Right lobe of liver (tissue), 6 donors: ENCODE results near the gene AHI1. TPM values are rescaled to one million over a fixed set of nuclear protein-coding genes. Genes with fewer than 3 reads are reported as not detected.
"Not testable (repeated sequence)": the region's sequence is repeated elsewhere in the genome, so short reads cannot be mapped to it uniquely, and the experiment has no call there.

Source experiments
- ATAC-seq, 4 donors: fragments of 200-7000 bp; cut with Tn5 transposase; one replicate each; pipeline ENCODE4 v1.9.1; 2020; ENCODE audit warnings: mild to moderate bottlenecking in 4 of 4, moderate library complexity in 4 of 4
- DNase-seq, 3 donors: peaks; one replicate each; pipeline ENCODE4 v3.0.0-alpha.2; 2020
- H3K27ac ChIP-seq, 3 donors: fragments of 200-600 bp; one replicate each; pipeline ENCODE4 v1.8.0; 2022
- H3K27me3 ChIP-seq, 2 donors: fragments of 200-600 bp; one replicate each; pipeline ENCODE4 v1.8.0; 2022
- H3K36me3 ChIP-seq, 4 donors: fragments of 200-600 bp; sonication (generic) in 1 of 4; one replicate each; pipeline versions ENCODE4 v1.5.1 to v1.8.0; 2017 to 2022; ENCODE audit warnings: control low read depth in 1 of 4
- H3K4me1 ChIP-seq, 4 donors: fragments of 200-600 bp; sonication (generic) in 1 of 4; one replicate each; pipeline versions ENCODE4 v1.5.1 to v1.8.0; 2017 to 2022; ENCODE audit warnings: control low read depth in 1 of 4
- H3K4me3 ChIP-seq, 3 donors: fragments of 200-600 bp; one replicate each; pipeline ENCODE4 v1.8.0; 2022
- H3K9me3 ChIP-seq, 4 donors: fragments of 200-600 bp; sonication (generic) in 1 of 4; one replicate each; pipeline versions ENCODE4 v1.5.1 to v1.8.0; 2017 to 2022; ENCODE audit warnings: control low read depth in 1 of 4
- CTCF ChIP-seq, 4 donors: fragments of 200-600 bp in 3 of 4; fragments of 450-650 bp in 1 of 4; IDR thresholded peaks; one replicate each; pipeline versions ENCODE4 v1.5.1 to v1.8.0; 2016 to 2022; ENCODE audit warnings: antibody characterized with exemption in 4 of 4, mild to moderate bottlenecking in 2 of 4
- POLR2A ChIP-seq: fragments of 450-650 bp; IDR thresholded peaks from one replicate; pipeline ENCODE4 v1.6.1; 2017; ENCODE audit warnings: antibody characterized with exemption, mild to moderate bottlenecking
- WGBS: methylation state at CpG from one replicate; pipeline ENCODE4 v1.1.6; 2018; ENCODE audit warnings: low coverage, low lambda C conversion rate; ENCODE audit not compliant: insufficient coverage; ENCODE audit errors: missing lambda C conversion rate; 5-methylcytosine and 5-hydroxymethylcytosine counted together
- intact Hi-C, 2 donors: fragments of 100-400 bp; cut with DNase I; formaldehyde crosslinking; loops; one replicate each; pipeline versions ENCODE4 v1.11.2 to v1.14.1; 2022
- total RNA-seq, 6 experiments: library from RNA; depleted of rRNA in 2 of 6; stranded (reverse); fragments of >200 nt in 2 of 6; fragmentation: NEBNext Ultra II Directional in 3 of 6; extraction: Animal tissue kit (Norgen Biotek cat#: 25700) in 3 of 6; gene quantifications; one replicate each; pipeline versions ENCODE4 v1.1.0 to v1.2.4, GENCODE V29; 2016 to 2023
- donor health status: DM: no; HTN: yes; CAD: no.
- donor health status: DM: no; HTN: no; CAD: no.
- donor health status: DM: no; HTN: no; CAD: no.
- donor health status: DM: no; HTN: yes; CAD: no.
- donor health status: DM: no; HTN: yes; CAD: no.

Gene AHI1
- total RNA-seq, 6 experiments from 2014 or later = 4.7 to 9.2 (median 8.0) TPM

GRCh38 chr6:135347887-135348286 lies 149.7 kb downstream of the AHI1 start:
- no peak for DNase-seq
- H3K27ac ChIP-seq = no peak overlapping the region
- no peak for ATAC-seq
- no peak for TF ChIP-seq POLR2A
- no peak for TF ChIP-seq CTCF (IDR thresholded peaks at IDR 0.05)
- WGBS = 79% methylated on average over 4 of the region's 4 CpGs
- no peaks in the 10 kb centered on the region for H3K36me3 ChIP-seq
- H3K4me1 ChIP-seq = no peaks in the 10 kb centered on the region
- H3K9me3 ChIP-seq = no peaks in the 10 kb centered on the region
- no peaks in the 10 kb centered on the region for H3K27me3 ChIP-seq
- intact Hi-C loops = no loop called here
- no peak overlapping the region for H3K4me3 ChIP-seq

DNA sequence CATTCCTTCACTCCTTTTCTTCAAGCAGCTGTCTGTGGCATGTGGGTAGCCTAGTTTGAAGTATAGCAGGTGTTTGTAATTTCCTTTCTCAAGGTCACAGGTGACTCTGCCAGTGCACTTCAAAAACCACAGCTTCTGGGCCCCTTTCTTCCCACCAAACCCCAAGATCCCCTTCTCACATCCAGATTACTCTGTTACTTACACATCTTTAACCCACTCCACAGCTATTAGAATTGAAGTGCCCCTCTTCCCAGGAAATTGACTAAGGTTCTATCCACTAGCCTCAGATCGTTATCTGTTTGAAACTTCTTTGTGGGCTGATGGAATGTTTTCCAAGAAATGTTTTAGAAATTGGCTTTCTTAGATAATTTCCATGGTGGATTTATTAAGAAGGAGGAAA lies 150.8 kb downstream of the AHI1 start:
- Histone ChIP-seq H3K9me3 (no peaks in the 10 kb centered on the region), H3K27ac (no peak overlapping the region), H3K36me3 (no peaks in the 10 kb centered on the region), H3K4me1 (no peaks in the 10 kb centered on the region), H3K27me3 (no peaks in the 10 kb centered on the region), H3K4me3 (no peak overlapping the region)
- intact Hi-C loops = no loop called here
- WGBS = 86% methylated on average over 1 of the region's 1 CpG
- TF ChIP-seq CTCF (IDR thresholded peaks at IDR 0.05) = no peak
- no peak for TF ChIP-seq POLR2A
- DNase-seq (no peak), ATAC-seq (no peak)

GRCh38 chr6:135344526-135344925 lies 153.0 kb downstream of the AHI1 start:
- no peak for ATAC-seq
- intact Hi-C loops = no loop called here
- Histone ChIP-seq H3K27ac (no peak overlapping the region), H3K4me3 (no peak overlapping the region), H3K27me3 (no peaks in the 10 kb centered on the region), H3K36me3 (no peaks in the 10 kb centered on the region), H3K9me3 (no peaks in the 10 kb centered on the region), H3K4me1 (no peaks in the 10 kb centered on the region)
- DNase-seq = no peak
- TF ChIP-seq CTCF (IDR thresholded peaks at IDR 0.05) = no peak
- no peak for TF ChIP-seq POLR2A

DNA sequence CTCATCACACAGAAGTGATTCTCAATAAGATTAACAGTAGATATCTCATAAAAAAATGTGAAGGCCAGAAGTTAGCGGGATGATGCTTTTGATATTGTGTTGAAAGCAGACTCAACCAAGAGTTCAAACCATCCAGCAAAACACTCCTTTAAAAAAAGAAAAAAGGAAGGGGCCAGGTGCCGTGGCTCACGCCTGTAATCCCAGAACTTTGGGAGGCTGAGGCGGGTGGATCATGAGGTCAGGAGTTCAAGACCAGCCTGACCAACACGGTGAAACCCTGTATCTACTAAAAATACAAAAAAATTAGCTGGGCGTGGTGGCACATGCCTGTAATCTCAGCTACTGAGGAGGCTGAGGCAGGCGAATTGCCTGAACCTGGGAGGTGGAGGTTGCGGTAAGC lies 157.6 kb downstream of the AHI1 start:
- H3K9me3 ChIP-seq, H3K36me3 ChIP-seq, DNase-seq, ATAC-seq, H3K27ac ChIP-seq, H3K27me3 ChIP-seq, intact Hi-C loops, H3K4me1 ChIP-seq, H3K4me3 ChIP-seq: not testable (repeated sequence)
- WGBS = 92% methylated on average over 6 of the region's 8 CpGs

- ATAC-seq (peak in 1 of 4 donors; percentile 37), DNase-seq (no peak)
- TF ChIP-seq POLR2A (no peak), CTCF (IDR thresholded peaks at IDR 0.05) (no peak)
- Histone ChIP-seq H3K27me3 (no peaks in the 10 kb centered on the region), H3K4me3 (no peak overlapping the region), H3K27ac (no peak overlapping the region), H3K9me3 (no peaks in the 10 kb centered on the region), H3K36me3 (no peaks in the 10 kb centered on the region), H3K4me1 (no peaks in the 10 kb centered on the region)
- intact Hi-C loops = no loop called here
- WGBS = 90% methylated on average over 3 of the region's 3 CpGs
Observed at GRCh38 chr6:135334169-135334568, 163.4 kb downstream of the AHI1 start.
